ENCODE results near the gene CCDC51. TPM values are rescaled to one million over a fixed set of nuclear protein-coding genes. Genes with fewer than 3 reads are reported as not detected.

Gene CCDC51
- total and polyA plus RNA-seq, 2 of the 13 experiments (the other 11 are each of a cell fraction or from before 2014, with no cell fraction given) = 18.1 to 29.4 TPM

- TF ChIP-seq IRX3 (CRISPR knock-in tag; IDR thresholded peaks at IDR 0.05; ENCODE audit: borderline replicate concordance, low read depth) = peak; percentile 36; the same call in 1 of the 2 replicates
- no peak for TF ChIP-seq RELA (CRISPR knock-in tag; IDR thresholded peaks at IDR 0.05)
- no peak for TF ChIP-seq ELK4 (CRISPR knock-in tag; IDR thresholded peaks at IDR 0.05; ENCODE audit: borderline replicate concordance)
- TF ChIP-seq CBFB (CRISPR knock-in tag; IDR thresholded peaks at IDR 0.05) = no peak
- no peak for TF ChIP-seq SKI (IDR thresholded peaks at IDR 0.05; ENCODE audit: partially characterized antibody)
- no peak for TF ChIP-seq ZBTB42 (CRISPR knock-in tag; IDR thresholded peaks at IDR 0.05)
- no peak for TF ChIP-seq ZBTB34 (CRISPR knock-in tag; IDR thresholded peaks at IDR 0.05)
- no peak for TF ChIP-seq DZIP1 (CRISPR knock-in tag; IDR thresholded peaks at IDR 0.05)
- no peak for TF ChIP-seq FUBP1 (CRISPR knock-in tag; IDR thresholded peaks at IDR 0.05; ENCODE audit: borderline replicate concordance)
- TF ChIP-seq PRDM4 (CRISPR knock-in tag; IDR thresholded peaks at IDR 0.05; ENCODE audit: borderline replicate concordance) = no peak
- TF ChIP-seq SNAI1 (CRISPR knock-in tag; IDR thresholded peaks at IDR 0.05; ENCODE audit: borderline replicate concordance) = no peak
- TF ChIP-seq STAG1 (CRISPR knock-in tag; IDR thresholded peaks at IDR 0.05) = no peak
- TF ChIP-seq E2F5 (CRISPR knock-in tag; conservative IDR thresholded peaks at IDR 0.05) = no peak
- TF ChIP-seq ZSCAN22 (CRISPR knock-in tag; IDR thresholded peaks at IDR 0.05) = no peak
- TF ChIP-seq SMARCC2 (IDR thresholded peaks at IDR 0.05) = no peak
- no peak for TF ChIP-seq ZNF580 (CRISPR knock-in tag; IDR thresholded peaks at IDR 0.05; ENCODE audit: borderline replicate concordance, low read depth)
- peak; percentile 56; the same call in 1 of the 2 replicates for TF ChIP-seq CREM (IDR thresholded peaks at IDR 0.05)
- TF ChIP-seq CREM (CRISPR knock-in tag; IDR thresholded peaks at IDR 0.05) = no peak
Observed at GRCh38 chr3:48428572-48429316, 11.2 kb downstream of the CCDC51 start (continued).

Data from HepG2 (cell line).